A549 (cell line): Measurements from ENCODE around the gene FFAR1.

Experiments used
- CEBPB ChIP-seq, 2 experiments: fragments of >200 bp in 1 of 2; sonication (Bioruptor Twin) in 1 of 2; formaldehyde crosslinking in 1 of 2; IDR thresholded peaks; 2 replicates each; pipeline ENCODE4 v1.6.1; 2012 to 2016
- CHD4 ChIP-seq: fragments of 200-600 bp; sonication (generic); IDR thresholded peaks from 2 replicates; pipeline ENCODE4 v1.6.1; 2016; ENCODE audit warnings: antibody characterized with exemption, mild to moderate bottlenecking, borderline replicate concordance
- EP300 ChIP-seq, 2 experiments: fragments of >200 bp; sonication (Bioruptor Twin); formaldehyde crosslinking; IDR thresholded peaks; 2 replicates in 1 of 2; 3 replicates in 1 of 2; pipeline ENCODE4 v1.6.1; 2016 to 2017
- HDAC2 ChIP-seq: fragments of 200-600 bp; sonication (generic); IDR thresholded peaks from 2 replicates; pipeline ENCODE4 v1.6.1; 2016
- JUN ChIP-seq, 2 experiments: fragments of >200 bp; sonication (Bioruptor Twin); formaldehyde crosslinking; IDR thresholded peaks; 2 replicates in 1 of 2; 3 replicates in 1 of 2; pipeline ENCODE4 v1.6.1; 2016 to 2017
- KDM1A ChIP-seq: fragments of 200-600 bp; sonication (generic); IDR thresholded peaks from 2 replicates; pipeline ENCODE4 v1.6.1; 2016; ENCODE audit warnings: low read depth, mild to moderate bottlenecking
- ZSCAN20 ChIP-seq: fragments of 250-450 bp; sonication (Bioruptor Pico); IDR thresholded peaks from 2 replicates; pipeline ENCODE4 v1.8.0; 2022; ENCODE audit warnings: mild to moderate bottlenecking, moderate library complexity
- TF ChIP-seq, protein P1 (sequence below): fragments of >200 bp; sonication (Bioruptor Twin); formaldehyde crosslinking; IDR thresholded peaks from 3 replicates; pipeline ENCODE4 v1.5.1; 2016
- TF ChIP-seq, protein P2 (sequence below): fragments of 450-650 bp; IDR thresholded peaks from 2 replicates; pipeline ENCODE4 v1.6.1; 2014; ENCODE audit warnings: antibody characterized with exemption

DNA sequence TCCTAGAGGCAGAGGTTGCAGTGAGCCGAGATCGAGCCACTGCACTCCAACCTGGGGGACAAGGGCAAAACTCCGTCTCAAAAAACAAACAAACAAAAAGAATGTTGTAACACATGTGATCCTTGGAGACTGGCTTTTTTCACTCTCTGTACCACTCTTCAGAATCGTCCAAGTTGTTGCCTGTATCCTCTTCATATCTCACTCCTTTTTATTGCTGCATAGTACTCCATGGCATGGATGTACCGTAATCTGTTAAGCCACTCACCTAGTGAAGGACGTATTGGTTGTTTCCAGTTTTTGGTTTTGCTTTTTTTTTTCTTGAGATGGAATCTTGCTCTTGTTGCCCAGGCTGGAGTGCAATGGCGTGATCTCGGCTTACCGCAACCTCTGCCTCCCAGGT is 25.7 kb upstream of the FFAR1 start:
- TF ChIP-seq HDAC2 (no peak), JUN (IDR thresholded peaks at IDR 0.05) (no peak), EP300 (IDR thresholded peaks at IDR 0.05) (no peak), CHD4 (no peak), ZSCAN20 (CRISPR knock-in tag) (no peak), CEBPB (IDR thresholded peaks at IDR 0.05) (no peak), KDM1A (no peak)
- TF ChIP-seq, protein P1, sequence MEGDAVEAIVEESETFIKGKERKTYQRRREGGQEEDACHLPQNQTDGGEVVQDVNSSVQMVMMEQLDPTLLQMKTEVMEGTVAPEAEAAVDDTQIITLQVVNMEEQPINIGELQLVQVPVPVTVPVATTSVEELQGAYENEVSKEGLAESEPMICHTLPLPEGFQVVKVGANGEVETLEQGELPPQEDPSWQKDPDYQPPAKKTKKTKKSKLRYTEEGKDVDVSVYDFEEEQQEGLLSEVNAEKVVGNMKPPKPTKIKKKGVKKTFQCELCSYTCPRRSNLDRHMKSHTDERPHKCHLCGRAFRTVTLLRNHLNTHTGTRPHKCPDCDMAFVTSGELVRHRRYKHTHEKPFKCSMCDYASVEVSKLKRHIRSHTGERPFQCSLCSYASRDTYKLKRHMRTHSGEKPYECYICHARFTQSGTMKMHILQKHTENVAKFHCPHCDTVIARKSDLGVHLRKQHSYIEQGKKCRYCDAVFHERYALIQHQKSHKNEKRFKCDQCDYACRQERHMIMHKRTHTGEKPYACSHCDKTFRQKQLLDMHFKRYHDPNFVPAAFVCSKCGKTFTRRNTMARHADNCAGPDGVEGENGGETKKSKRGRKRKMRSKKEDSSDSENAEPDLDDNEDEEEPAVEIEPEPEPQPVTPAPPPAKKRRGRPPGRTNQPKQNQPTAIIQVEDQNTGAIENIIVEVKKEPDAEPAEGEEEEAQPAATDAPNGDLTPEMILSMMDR, result no peak
- TF ChIP-seq, protein P2, sequence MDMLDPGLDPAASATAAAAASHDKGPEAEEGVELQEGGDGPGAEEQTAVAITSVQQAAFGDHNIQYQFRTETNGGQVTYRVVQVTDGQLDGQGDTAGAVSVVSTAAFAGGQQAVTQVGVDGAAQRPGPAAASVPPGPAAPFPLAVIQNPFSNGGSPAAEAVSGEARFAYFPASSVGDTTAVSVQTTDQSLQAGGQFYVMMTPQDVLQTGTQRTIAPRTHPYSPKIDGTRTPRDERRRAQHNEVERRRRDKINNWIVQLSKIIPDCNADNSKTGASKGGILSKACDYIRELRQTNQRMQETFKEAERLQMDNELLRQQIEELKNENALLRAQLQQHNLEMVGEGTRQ, result no peak
